Measurements from ENCODE around the gene FOXJ3. TPM values are rescaled to one million over a fixed set of nuclear protein-coding genes. Genes with fewer than 3 reads are reported as not detected.
A peak's percentile ranks its signal among the peaks of the same experiment; 100 is the strongest.

FOXJ3 gene
- total RNA-seq, 3 donors from 2014 or later: 52.6 to 82.7 (median 57.7) TPM

- H3K27me3 ChIP-seq: no peaks in the 10 kb centered on the region
- TF ChIP-seq POLR2AphosphoS5 (IDR thresholded peaks at IDR 0.05) (no peak), POLR2A (IDR thresholded peaks at IDR 0.05) (no peak), CTCF (IDR thresholded peaks at IDR 0.05) (no peak)
- H3K9me3 ChIP-seq: no peaks in the 10 kb centered on the region
- no peak overlapping the region for H3K27ac ChIP-seq
- no peaks in the 10 kb centered on the region for H3K4me1 ChIP-seq
- no peak for DNase-seq (ENCODE audit: low spot score in 2 of 2)
- H3K4me3 ChIP-seq: no peak overlapping the region
- intact Hi-C loops (cut with DNase I; ENCODE audit: low total_unique reads): no loop called here
- no peaks in the 10 kb centered on the region for H3K36me3 ChIP-seq
Measured at GRCh38 chr1:42250164-42250563, 84.9 kb downstream of the FOXJ3 start.

- Histone ChIP-seq H3K9me3 (peaks cover 0 to 11% of the 10 kb centered on the region in 2 donors), H3K36me3 (no peaks in the 10 kb centered on the region), H3K27me3 (no peaks in the 10 kb centered on the region), H3K4me1 (peaks cover 0 to 9% of the 10 kb centered on the region in 2 donors), H3K27ac (peak overlapping the region in 1 of 2 donors; percentile 64), H3K4me3 (no peak overlapping the region)
- TF ChIP-seq POLR2AphosphoS5 (IDR thresholded peaks at IDR 0.05): no peak
- no peak for TF ChIP-seq CTCF (IDR thresholded peaks at IDR 0.05)
- no peak for TF ChIP-seq POLR2A (IDR thresholded peaks at IDR 0.05)
- DNase-seq (ENCODE audit: low spot score in 2 of 2): no peak
- intact Hi-C loops (cut with DNase I; ENCODE audit: low total_unique reads): no loop called here
Measured at GRCh38 chr1:42240966-42241755, 93.9 kb downstream of the FOXJ3 start.

- no peak for DNase-seq (ENCODE audit: low spot score in 2 of 2)
- TF ChIP-seq POLR2A (IDR thresholded peaks at IDR 0.05) (no peak), CTCF (IDR thresholded peaks at IDR 0.05) (no peak)
- Histone ChIP-seq H3K36me3 (no peaks in the 10 kb centered on the region), H3K4me1 (peaks cover 0 to 9% of the 10 kb centered on the region in 2 donors), H3K9me3 (peaks cover 7 to 11% of the 10 kb centered on the region in 2 donors), H3K27me3 (no peaks in the 10 kb centered on the region), H3K27ac (no peak overlapping the region), H3K4me3 (no peak overlapping the region)
- intact Hi-C loops (cut with DNase I; ENCODE audit: low total_unique reads): no loop called here
Measured at GRCh38 chr1:42239555-42239954, 95.5 kb downstream of the FOXJ3 start.

GRCh38 chr1:42239041-42239440, 96.0 kb downstream of the FOXJ3 start:
- no peak for DNase-seq (ENCODE audit: low spot score in 2 of 2)
- H3K4me3 ChIP-seq: no peak overlapping the region
- TF ChIP-seq POLR2AphosphoS5 (IDR thresholded peaks at IDR 0.05) (no peak), CTCF (IDR thresholded peaks at IDR 0.05) (no peak), POLR2A (IDR thresholded peaks at IDR 0.05) (no peak)
- peaks cover 7 to 11% of the 10 kb centered on the region in 2 donors for H3K9me3 ChIP-seq
- H3K36me3 ChIP-seq: no peaks in the 10 kb centered on the region
- no peaks in the 10 kb centered on the region for H3K27me3 ChIP-seq
- H3K27ac ChIP-seq: no peak overlapping the region
- intact Hi-C loops (cut with DNase I; ENCODE audit: low total_unique reads): no loop called here
- peaks cover 0 to 9% of the 10 kb centered on the region in 2 donors for H3K4me1 ChIP-seq

- Histone ChIP-seq H3K4me3 (no peak overlapping the region), H3K27ac (no peak overlapping the region), H3K36me3 (no peaks in the 10 kb centered on the region), H3K4me1 (no peaks in the 10 kb centered on the region), H3K27me3 (no peaks in the 10 kb centered on the region), H3K9me3 (peaks cover 0 to 7% of the 10 kb centered on the region in 2 donors)
- intact Hi-C loops (cut with DNase I; ENCODE audit: low total_unique reads): no loop called here
- TF ChIP-seq POLR2AphosphoS5 (IDR thresholded peaks at IDR 0.05) (no peak), POLR2A (IDR thresholded peaks at IDR 0.05) (no peak), CTCF (IDR thresholded peaks at IDR 0.05) (no peak)
- no peak for DNase-seq (ENCODE audit: low spot score in 2 of 2)
Measured at GRCh38 chr1:42231253-42231652, 103.8 kb downstream of the FOXJ3 start.

Data from breast epithelium (tissue), 4 donors.